ENCODE data around the gene LSG1. TPM values are rescaled to one million over a fixed set of nuclear protein-coding genes. Genes with fewer than 3 reads are reported as not detected.

LSG1 gene
- total RNA-seq, 4 donors from 2014 or later = 19.9 to 35.0 (median 32.6) TPM

DNA sequence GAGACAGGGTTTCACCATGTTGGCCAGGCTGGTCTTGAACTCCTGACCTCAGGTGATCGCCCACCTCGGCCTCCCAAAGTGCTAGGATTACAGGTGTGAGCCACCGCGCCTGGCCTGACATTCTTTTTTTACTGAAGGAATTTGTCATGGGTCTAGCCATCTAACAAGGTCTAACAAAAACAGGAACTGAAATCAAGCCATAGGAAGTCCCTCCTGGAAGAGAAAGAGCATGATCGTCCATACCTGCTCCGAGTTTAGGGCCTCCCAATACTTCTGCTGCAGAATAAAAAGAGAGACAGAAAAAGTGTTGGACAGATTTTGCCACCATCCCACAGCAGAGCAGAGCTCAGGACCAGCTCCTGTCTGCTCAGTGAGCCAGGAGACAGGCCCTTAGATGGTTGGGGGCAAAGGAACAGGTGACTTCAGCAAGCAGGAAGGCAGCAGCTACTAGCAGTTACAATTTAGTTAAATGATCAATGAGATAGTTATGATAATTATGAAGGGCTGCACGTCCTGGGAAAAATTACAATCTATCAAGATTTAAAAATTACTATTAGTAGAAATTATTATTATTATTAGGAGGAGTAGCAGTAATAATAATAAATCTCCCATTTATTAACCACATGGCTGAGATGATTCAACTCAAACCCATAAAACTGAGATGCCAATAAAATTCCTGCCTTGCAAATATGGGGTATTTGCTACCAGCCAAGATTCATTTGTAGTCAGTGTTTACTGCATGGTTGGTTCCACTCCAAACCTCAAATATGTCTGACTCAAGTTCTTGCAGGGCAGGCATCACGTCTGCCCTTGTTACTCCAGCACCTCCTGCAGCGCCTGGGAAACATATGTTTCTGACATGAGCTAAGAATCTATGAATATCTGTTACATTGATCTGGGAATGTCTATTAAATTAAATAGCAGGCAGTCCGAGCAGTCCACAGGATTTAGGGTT is 78.9 kb downstream of the LSG1 start:
- Histone ChIP-seq H3K9me3 (no peaks in the 10 kb centered on the region), H3K27ac (replicated peaks in 1 of 4) (no peak overlapping the region), H3K27me3 (no peaks in the 10 kb centered on the region), H3K36me3 (peaks cover 0 to 12% (median 4%) of the 10 kb centered on the region in 4 donors), H3K4me1 (no peaks in the 10 kb centered on the region), H3K4me3 (no peak overlapping the region)
- TF ChIP-seq POLR2A (IDR thresholded peaks at IDR 0.05; ENCODE audit: low read depth) = no peak
- TF ChIP-seq EP300 (IDR thresholded peaks at IDR 0.05) = no peak
- TF ChIP-seq, protein P1, sequence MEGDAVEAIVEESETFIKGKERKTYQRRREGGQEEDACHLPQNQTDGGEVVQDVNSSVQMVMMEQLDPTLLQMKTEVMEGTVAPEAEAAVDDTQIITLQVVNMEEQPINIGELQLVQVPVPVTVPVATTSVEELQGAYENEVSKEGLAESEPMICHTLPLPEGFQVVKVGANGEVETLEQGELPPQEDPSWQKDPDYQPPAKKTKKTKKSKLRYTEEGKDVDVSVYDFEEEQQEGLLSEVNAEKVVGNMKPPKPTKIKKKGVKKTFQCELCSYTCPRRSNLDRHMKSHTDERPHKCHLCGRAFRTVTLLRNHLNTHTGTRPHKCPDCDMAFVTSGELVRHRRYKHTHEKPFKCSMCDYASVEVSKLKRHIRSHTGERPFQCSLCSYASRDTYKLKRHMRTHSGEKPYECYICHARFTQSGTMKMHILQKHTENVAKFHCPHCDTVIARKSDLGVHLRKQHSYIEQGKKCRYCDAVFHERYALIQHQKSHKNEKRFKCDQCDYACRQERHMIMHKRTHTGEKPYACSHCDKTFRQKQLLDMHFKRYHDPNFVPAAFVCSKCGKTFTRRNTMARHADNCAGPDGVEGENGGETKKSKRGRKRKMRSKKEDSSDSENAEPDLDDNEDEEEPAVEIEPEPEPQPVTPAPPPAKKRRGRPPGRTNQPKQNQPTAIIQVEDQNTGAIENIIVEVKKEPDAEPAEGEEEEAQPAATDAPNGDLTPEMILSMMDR (IDR thresholded peaks at IDR 0.05) = no peak
- TF ChIP-seq POLR2AphosphoS5 (IDR thresholded peaks at IDR 0.05) = no peak
- DNase-seq (ENCODE audit: extremely low spot score) = no peak
- WGBS = 80% methylated on average over 10 of the region's 10 CpGs
- intact Hi-C loops (cut with DNase I) = no loop called here

Small RNA genes within 50 kb of the gene (small RNA-seq; reads per million reads assigned to genes)
- 0 reads per million in 3 donors for gene AC046143.2

Other genes starting within 250 kb of the LSG1 start
- 100 to 1,000 TPM in 2 of 4 donors, 10 to 100 TPM in 2; 74.7 to 167 (median 91.0) TPM for gene ATP13A3, start 185.2 kb downstream of the LSG1 start, total RNA-seq
- gene TMEM44, start 38.8 kb downstream of the LSG1 start, total RNA-seq = 10 to 100 TPM in 1 of 4 donors, 1 to 10 TPM in 3; 3.3 to 10.8 (median 9.3) TPM
- 10 to 100 TPM; 24.5 to 42.8 (median 32.5) TPM for gene FAM43A, start 13.7 kb upstream of the LSG1 start, total RNA-seq